ENCODE data around the gene ZDHHC14.
"Not testable (repeated sequence)": the region's sequence is repeated elsewhere in the genome, so short reads cannot be mapped to it uniquely, and the experiment has no call there.

DNA sequence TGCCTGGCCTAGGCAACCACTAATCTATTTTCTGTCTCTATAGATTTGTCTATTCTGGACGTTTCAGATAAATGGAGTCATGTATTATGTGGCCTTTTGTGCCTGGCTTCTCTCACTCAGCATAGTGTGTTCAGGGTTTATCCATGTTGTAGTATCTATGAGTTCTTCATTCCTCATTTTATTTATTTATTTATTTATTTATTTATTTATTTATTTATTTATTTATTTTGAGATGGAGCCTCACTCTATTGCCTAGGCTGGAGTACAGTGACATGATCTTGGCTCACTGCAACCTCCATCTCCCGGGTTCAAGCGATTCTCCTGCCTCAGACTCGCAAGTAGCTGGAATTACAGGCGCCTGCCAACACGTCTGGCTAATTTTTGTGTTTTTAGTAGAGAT is 86.3 kb downstream of the ZDHHC14 start:
- TF ChIP-seq, protein P1, sequence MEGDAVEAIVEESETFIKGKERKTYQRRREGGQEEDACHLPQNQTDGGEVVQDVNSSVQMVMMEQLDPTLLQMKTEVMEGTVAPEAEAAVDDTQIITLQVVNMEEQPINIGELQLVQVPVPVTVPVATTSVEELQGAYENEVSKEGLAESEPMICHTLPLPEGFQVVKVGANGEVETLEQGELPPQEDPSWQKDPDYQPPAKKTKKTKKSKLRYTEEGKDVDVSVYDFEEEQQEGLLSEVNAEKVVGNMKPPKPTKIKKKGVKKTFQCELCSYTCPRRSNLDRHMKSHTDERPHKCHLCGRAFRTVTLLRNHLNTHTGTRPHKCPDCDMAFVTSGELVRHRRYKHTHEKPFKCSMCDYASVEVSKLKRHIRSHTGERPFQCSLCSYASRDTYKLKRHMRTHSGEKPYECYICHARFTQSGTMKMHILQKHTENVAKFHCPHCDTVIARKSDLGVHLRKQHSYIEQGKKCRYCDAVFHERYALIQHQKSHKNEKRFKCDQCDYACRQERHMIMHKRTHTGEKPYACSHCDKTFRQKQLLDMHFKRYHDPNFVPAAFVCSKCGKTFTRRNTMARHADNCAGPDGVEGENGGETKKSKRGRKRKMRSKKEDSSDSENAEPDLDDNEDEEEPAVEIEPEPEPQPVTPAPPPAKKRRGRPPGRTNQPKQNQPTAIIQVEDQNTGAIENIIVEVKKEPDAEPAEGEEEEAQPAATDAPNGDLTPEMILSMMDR (IDR thresholded peaks at IDR 0.05), result not testable (repeated sequence)
- TF ChIP-seq POLR2AphosphoS5 (IDR thresholded peaks at IDR 0.05; ENCODE audit: insufficient read depth in 1 of 2, low read depth in 1 of 2), result not testable (repeated sequence)

Data from vagina (tissue), 2 donors.